Smooth muscle cell of the brain vasculature (primary cell): ENCODE measurements around the gene LRP4.
A peak's percentile ranks its signal among the peaks of the same experiment; 100 is the strongest.
"Not testable (repeated sequence)": the region's sequence is repeated elsewhere in the genome, so short reads cannot be mapped to it uniquely, and the experiment has no call there.

Source experiments
- DNase-seq: peaks from one replicate; pipeline ENCODE4 v3.0.0-alpha.2; 2012; ENCODE audit warnings: low read depth, low spot score

The LRP4 gene

DNA sequence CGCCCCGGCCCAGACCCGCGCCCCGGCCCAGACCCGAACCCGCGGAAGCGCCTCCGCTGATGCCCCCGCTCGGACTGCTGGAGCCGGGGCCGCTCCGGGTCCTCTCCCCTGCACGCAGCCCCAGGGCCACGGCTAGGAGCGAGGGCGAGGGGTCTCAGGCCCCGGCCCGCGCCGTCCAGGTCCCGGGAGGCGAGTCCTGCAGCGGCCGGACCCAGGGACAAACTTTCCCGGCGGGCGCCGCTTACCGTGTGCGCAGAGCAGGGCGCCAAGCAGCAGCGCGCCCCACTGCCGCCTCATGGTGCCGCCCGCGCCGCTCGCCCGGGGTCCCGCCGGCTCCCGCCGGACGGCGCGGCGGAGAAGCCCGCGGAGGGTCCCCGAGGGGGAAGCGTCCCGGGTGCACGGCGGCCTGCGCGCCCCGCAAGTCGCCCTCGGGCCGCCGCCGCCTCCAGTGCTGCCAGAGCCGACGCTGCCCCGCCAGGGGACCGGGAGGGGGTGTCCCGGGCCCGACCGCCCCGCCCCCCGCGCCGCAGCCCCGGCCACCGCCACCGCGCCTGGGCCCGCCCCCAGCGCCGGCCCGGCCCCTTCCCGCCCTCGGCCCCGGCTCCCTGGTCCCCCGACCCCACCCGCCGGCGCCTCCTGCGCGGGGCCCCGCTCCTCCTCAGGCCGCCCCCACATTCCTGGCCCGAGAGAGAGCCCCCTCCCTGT lies at the start of gene LRP4:
TSS of gene LRP4 (minus strand) at position 468 of the 705 bp plus-strand sequence. CDS start at position 297, 171 bp downstream.
- no peak for DNase-seq

- DNase-seq, result no peak
These were observed 49.6 kb upstream of the LRP4 start for GRCh38 chr11:46967962-46968361.

GRCh38 chr11:46966773-46967172 lies 48.4 kb upstream of the LRP4 start:
- DNase-seq, result no peak

DNA sequence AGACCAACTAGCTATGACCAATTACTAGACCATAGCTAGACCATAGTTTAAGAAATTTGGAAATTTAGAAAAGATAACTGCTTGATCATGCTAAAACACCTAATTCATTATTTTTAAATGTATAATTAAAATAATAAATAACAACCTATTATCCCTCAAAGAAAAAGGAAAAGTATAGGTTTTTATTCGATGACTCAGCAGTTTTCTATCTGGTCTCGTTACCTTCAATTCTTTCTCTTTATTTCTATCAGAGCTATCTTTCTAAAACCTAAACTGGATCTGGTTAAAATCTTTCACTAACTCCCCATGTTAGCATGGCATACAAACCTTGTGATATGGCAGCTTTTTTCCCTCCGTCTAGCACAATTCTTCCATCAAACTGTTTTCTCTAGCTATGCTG lies 45.5 kb upstream of the LRP4 start:
- no peak for DNase-seq

DNA sequence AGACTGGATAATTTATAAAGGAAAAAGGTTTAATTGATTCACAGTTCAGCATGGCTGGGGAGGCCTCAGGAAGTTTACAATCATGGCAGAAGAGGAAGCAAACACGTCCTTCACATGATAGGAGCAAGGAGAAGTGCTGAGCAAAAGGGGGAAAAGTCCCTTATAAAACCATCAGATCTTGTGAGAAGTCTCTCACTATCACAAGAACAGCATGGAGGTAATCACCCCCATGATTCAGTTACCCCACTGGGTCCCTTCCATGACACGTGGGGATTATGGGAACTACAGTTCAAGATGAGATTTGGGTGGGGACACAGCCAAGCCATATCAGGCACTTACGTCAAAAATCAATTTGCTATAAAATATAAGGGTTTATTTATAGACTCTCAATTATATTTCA lies 43.5 kb upstream of the LRP4 start:
- DNase-seq, result not testable (repeated sequence)

DNA sequence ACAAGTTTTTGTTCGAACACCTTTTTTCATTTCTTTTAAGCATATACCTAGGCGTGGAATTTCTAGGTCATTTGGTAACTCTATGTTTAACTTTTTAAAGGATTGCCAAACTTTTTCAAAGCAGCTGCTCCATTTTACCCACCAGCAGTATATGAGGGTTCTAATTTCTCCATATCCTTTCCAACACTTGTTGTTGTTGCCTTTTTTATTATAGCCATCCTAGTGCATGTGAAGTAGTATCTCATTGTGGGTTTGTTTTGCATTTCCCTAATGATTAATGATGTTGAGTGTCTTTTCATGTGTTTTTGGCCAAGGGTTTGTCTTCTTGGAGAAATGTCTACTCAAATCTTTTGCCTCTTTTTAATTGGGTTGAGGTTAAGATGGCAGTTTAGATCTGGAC lies 42.7 kb upstream of the LRP4 start:
- DNase-seq, result no peak

GRCh38 chr11:46958777-46959176 lies 40.4 kb upstream of the LRP4 start:
- no peak for DNase-seq

- DNase-seq, result no peak
These were observed 34.7 kb upstream of the LRP4 start for GRCh38 chr11:46953093-46953492.

DNA sequence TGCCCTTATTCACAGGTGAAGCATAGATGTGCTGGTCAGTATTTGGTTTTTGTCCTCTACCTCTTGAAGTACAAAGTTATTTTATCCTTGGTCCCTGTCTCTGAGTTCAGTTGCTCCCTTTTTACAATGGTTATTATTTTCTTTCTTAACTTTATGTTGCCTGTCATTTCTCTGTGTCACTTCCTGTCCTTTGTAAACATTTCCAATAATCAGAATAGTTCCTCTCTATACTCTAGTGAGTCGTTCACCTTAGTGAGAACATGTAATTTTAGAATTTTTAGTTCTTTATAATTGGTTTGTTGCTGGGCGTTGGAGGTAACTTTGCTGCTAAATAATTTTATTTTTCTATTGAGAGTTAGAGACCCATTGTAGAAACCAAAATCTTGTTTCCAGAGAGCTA lies 34.2 kb upstream of the LRP4 start:
- DNase-seq, result no peak

DNA sequence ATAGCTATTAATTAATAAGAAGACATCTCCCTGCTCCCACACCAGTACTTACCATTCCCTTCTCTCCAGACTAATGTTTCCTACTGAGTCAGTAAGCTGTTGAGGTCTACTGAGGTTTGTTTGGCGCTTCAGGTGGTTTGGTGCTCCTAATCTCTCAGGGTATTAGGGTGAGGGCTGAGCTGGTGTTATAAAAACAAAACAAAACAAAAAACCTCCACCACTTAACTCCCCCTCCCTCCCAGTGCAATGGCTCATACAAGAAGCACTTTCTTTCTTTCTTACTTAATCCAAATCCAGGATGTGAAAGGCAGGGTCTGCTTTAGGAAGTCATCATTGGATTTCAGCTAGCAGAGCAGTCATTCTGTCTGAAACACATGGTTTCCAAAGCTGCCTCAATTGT lies 33.5 kb upstream of the LRP4 start:
- DNase-seq, result no peak

- no peak for DNase-seq
These were observed 30.9 kb upstream of the LRP4 start for GRCh38 chr11:46949297-46949696.

GRCh38 chr11:46948378-46949131 lies 30.2 kb upstream of the LRP4 start:
- no peak for DNase-seq

DNA sequence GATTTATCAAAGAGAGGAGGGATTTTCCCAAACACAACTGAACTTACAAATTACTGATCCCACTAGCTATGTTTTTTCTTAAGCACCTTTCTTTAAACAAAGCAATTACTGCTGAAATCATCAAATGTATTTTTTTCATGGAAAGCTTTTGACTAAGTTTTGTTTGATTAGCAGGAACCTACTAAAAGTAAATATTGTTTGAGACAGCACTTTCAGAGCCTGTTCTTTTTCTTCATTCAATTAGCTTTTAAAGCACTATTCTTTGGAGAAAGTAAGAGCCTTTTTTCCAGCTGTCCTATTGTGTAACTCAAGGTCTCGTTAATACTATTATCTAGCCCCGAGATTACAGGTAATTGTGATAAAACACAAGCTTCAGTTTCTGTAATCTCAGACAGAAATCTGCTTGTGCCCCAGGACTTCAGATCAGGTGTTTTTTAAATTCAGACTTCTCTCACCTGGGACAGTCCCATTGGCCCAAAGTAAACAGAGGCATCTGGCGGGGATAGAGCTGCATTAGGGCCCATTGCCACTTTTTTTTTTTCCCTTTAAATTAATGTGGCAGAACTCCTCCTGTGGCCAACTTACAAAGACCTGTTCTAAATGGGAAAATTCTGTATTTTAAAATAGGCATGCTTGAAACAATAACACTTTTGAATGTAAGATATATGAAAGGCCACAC lies 29.2 kb upstream of the LRP4 start:
- no peak for DNase-seq

- DNase-seq, result no peak
These were observed 26.2 kb upstream of the LRP4 start for GRCh38 chr11:46944356-46945075.

GRCh38 chr11:46942172-46942571 lies 23.8 kb upstream of the LRP4 start:
- DNase-seq, result no peak

GRCh38 chr11:46936138-46937110 lies 18.1 kb upstream of the LRP4 start, which contains the start of gene CSTPP1:
CSTPP1 (plus strand) TSS chr11:46936761; CDS start chr11:46936806, 45 bp downstream.
- peak; percentile 78 for DNase-seq

GRCh38 chr11:46930089-46930488 lies 11.7 kb upstream of the LRP4 start:
- DNase-seq, result no peak

- not testable (repeated sequence) for DNase-seq
These were observed 10.4 kb upstream of the LRP4 start for GRCh38 chr11:46928701-46929100.

DNA sequence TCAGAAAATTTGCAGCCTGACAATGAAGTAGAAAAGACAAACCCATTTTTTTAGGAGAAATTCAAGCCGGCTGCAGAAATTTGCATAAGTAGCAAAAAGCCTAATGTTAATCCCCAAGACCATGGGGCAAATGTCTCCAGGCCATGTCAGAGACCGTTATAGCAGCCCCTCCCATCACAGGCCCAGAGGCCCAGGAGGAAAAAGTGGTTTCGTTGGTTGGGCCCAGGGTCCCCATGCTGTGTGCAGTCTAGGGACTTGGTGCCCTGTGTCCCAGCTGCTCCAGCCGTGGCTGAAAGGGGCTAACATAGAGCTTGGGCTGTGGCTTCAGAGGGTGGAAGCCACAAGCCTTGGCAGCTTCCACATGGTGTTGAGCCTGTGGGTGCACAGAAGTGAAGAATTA lies 9.6 kb upstream of the LRP4 start:
- not testable (repeated sequence) for DNase-seq

DNA sequence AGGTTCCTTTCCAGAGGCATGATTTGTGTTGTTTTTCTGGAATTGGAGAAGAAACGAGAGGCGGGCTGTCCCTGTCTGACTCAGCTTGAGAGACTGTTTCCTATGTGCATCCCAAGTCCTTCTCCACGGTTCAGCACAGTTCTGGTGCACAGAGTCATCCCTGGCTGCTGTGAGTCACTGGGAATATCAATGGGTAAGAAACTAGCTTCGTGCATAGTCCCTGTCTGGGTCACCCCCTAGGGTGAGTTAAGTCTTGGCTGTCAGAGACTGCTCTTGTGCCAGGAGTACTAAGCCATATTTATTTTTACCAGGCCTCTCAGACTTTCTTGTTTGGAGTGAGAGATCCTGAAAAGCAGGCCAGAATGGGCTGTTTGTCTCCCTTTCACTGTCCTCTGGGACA lies 2.4 kb upstream of the LRP4 start:
- peak; percentile 96 for DNase-seq
